ENCODE results near the gene BCAS3.

The BCAS3 gene

DNA sequence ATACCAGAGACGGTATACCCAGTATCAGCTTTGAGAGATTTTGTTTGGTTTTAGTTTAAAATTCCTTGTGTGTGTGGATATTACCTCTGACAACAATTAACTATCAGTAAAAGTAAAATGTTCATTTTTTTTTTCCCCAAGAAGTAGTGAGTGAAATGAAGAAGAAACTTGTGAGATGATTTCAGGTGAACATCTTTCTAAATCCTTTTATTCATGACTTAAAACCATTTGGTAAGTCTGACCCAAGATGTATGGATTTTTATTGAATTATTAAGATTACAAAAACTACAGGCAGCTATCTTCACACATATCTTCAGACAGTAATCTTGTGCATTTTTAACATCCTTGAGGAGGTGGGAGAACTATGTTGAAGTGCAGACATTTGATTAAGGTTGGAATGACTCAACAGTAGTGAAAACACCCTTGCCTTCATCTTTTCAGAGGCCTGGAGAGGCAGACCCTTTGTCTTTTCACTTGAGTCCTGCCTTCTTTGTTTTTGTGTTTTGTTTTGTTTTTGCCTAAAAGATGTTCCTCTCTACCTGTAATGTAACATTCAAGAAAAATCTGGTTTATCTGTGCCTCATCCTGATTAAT is 481.7 kb downstream of the BCAS3 start:
- peak overlapping the region; percentile 65 for H3K27ac ChIP-seq (ENCODE audit: low read depth, low read length, severe bottlenecking)
- no peaks in the 10 kb centered on the region for H3K9me3 ChIP-seq (ENCODE audit: control insufficient read depth, low read length)
- WGBS, 2 experiments (ENCODE audit: insufficient coverage in 2 of 2) = no CpG with 5 or more reads among the region's 1 CpG
- no peaks in the 10 kb centered on the region for H3K36me3 ChIP-seq (ENCODE audit: control insufficient read depth, insufficient read depth, low read length)
- no peak overlapping the region for H3K4me3 ChIP-seq (ENCODE audit: extremely low read depth, insufficient read depth, low read length, poor library complexity, severe bottlenecking)
- peaks cover 34% of the 10 kb centered on the region for H3K4me1 ChIP-seq (ENCODE audit: control insufficient read depth, insufficient read depth, low read length, poor library complexity, severe bottlenecking)

DNA sequence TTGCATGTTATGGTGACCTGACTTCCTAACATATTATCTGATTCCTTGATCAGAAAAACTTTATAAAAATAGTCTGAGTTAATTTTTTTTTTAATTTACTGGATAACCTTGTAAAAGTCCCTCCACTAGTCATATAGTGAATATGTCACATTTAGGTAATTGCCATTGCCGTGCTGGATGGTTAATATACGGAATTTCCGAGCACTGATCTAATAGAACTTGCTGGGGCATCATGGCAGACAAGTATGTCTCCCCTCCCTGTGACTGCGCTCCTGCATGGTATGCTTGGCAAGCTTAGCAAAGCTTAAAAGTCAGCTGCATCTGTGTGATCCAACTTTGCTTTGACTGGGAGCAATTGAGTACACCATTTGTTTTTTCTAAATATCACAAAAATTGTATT is 482.6 kb downstream of the BCAS3 start:
- H3K4me1 ChIP-seq (ENCODE audit: control insufficient read depth, insufficient read depth, low read length, poor library complexity, severe bottlenecking) = peaks cover 31% of the 10 kb centered on the region
- no peaks in the 10 kb centered on the region for H3K36me3 ChIP-seq (ENCODE audit: control insufficient read depth, insufficient read depth, low read length)
- peaks cover 6% of the 10 kb centered on the region for H3K9me3 ChIP-seq (ENCODE audit: control insufficient read depth, low read length)
- no peak overlapping the region for H3K27ac ChIP-seq (ENCODE audit: low read depth, low read length, severe bottlenecking)
- no peak overlapping the region for H3K4me3 ChIP-seq (ENCODE audit: extremely low read depth, insufficient read depth, low read length, poor library complexity, severe bottlenecking)
- 99 to 100% methylated on average over 4 of the region's 4 CpGs for WGBS, 2 experiments (ENCODE audit: insufficient coverage in 2 of 2)

DNA sequence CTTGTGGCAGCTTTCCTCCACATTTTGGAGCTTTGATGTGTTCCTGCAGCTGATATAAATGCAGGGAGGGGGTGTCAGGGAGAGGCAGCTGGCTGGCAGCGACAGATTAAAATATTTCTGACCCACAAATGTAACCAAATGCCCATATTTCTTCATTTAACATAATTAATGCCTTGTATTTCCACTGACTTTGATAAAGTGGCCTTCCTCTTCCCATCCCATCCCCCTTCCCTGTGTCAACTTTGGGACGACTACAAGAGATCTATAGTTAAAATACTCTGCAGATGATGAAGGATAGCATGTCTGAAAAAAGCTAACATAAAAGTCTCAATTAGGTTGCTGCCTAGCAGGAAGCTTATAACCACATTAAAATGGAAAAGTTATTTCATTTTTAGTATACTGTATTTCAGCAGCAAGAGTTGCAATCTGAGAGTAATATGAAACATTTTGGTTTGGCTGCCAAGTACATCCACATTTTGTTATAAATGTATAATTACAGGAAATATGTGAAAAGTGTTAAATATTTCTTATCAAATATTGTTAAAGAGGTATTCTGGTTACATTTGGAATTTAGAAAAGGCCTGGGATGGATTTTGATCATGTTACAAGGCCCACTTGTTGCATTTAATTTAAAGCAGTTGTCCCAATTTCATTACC is 483.3 kb downstream of the BCAS3 start:
- Histone ChIP-seq H3K9me3 (ENCODE audit: control insufficient read depth, low read length) (peaks cover 6% of the 10 kb centered on the region), H3K36me3 (ENCODE audit: control insufficient read depth, insufficient read depth, low read length) (no peaks in the 10 kb centered on the region), H3K27ac (ENCODE audit: low read depth, low read length, severe bottlenecking) (no peak overlapping the region), H3K4me3 (ENCODE audit: extremely low read depth, insufficient read depth, low read length, poor library complexity, severe bottlenecking) (no peak overlapping the region), H3K4me1 (ENCODE audit: control insufficient read depth, insufficient read depth, low read length, poor library complexity, severe bottlenecking) (peaks cover 24% of the 10 kb centered on the region)
- WGBS, 2 experiments (ENCODE audit: insufficient coverage in 2 of 2) = 40% methylated on average over 1 of the region's 2 CpGs; no CpG with 5 or more reads in 1 of the 2 experiments

DNA sequence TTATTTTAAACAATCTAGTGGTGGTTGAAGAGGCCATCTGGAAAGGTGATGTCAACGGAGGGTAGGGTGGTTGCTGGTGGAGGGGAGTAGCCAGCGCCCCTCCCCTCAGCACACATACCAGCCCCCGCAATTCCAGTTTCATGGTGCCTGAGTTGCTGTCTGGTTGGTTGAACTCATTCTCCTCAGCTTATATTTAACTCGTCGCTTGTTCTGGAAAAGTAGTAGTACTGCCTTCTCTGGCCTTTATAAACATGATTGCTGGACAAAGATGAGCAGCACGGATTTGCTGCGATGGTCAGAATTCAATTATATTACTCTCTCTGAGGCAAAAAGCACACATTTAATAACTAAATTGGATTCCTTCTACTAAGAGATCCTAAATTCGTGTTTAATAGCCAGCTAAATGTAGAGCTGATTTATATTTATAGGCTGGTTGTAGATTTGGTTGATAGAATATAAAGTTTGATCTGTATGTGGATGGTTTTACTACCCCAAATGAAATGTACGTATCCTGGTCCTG is 484.0 kb downstream of the BCAS3 start:
- H3K4me3 ChIP-seq (ENCODE audit: extremely low read depth, insufficient read depth, low read length, poor library complexity, severe bottlenecking) = no peak overlapping the region
- no peak overlapping the region for H3K27ac ChIP-seq (ENCODE audit: low read depth, low read length, severe bottlenecking)
- H3K36me3 ChIP-seq (ENCODE audit: control insufficient read depth, insufficient read depth, low read length) = no peaks in the 10 kb centered on the region
- peaks cover 6% of the 10 kb centered on the region for H3K9me3 ChIP-seq (ENCODE audit: control insufficient read depth, low read length)
- 92 to 95% methylated on average over 5 to 6 of the region's 9 CpGs for WGBS, 2 experiments (ENCODE audit: insufficient coverage in 2 of 2)
- peaks cover 18% of the 10 kb centered on the region for H3K4me1 ChIP-seq (ENCODE audit: control insufficient read depth, insufficient read depth, low read length, poor library complexity, severe bottlenecking)

DNA sequence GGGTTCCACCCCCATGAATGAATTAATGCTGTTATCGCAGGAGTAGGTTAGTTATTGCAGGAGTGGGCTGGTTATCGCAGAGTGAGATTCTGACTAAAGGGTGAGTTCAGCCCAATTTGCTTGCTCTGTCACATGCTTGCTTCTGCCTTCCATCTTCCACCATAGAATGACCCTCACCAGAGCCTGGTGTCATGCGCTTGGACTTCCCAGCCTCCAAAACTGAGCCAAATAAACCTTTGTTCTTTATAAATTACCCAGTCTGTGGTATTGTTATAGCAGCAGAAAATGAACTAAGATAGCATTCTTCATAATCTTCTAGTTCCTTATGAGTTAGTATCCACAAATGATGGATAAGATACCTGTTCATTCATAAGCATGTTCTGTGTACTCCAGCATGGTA is 486.9 kb downstream of the BCAS3 start:
- Histone ChIP-seq H3K4me1 (ENCODE audit: control insufficient read depth, insufficient read depth, low read length, poor library complexity, severe bottlenecking) (peaks cover 16% of the 10 kb centered on the region), H3K27ac (ENCODE audit: low read depth, low read length, severe bottlenecking) (no peak overlapping the region), H3K9me3 (ENCODE audit: control insufficient read depth, low read length) (peaks cover 6% of the 10 kb centered on the region), H3K4me3 (ENCODE audit: extremely low read depth, insufficient read depth, low read length, poor library complexity, severe bottlenecking) (no peak overlapping the region), H3K36me3 (ENCODE audit: control insufficient read depth, insufficient read depth, low read length) (no peaks in the 10 kb centered on the region)
- 100% methylated on average over 1 of the region's 3 CpGs; no CpG with 5 or more reads in 1 of the 2 experiments for WGBS, 2 experiments (ENCODE audit: insufficient coverage in 2 of 2)

DNA sequence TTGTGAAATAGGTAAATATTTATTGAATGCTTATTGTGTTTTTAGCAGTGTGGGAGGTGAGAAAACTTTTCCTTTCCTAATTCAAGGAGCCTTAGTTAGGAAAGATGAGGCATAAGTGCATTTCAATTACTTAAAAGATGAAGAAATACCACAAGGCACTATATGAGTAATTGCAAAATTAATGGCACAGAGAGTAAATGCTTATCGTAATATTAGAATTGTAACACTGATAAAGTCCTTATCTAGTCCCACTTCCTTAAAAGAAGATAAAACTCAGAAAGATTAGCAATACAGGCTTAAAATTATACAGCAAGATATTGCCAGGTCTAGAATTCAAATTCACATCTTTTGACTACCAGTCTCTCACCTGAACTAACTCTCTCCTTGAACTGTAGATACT is 489.4 kb downstream of the BCAS3 start:
- H3K27ac ChIP-seq (ENCODE audit: low read depth, low read length, severe bottlenecking) = no peak overlapping the region
- no CpG with 5 or more reads among the region's 1 CpG for WGBS, 2 experiments (ENCODE audit: insufficient coverage in 2 of 2)

DNA sequence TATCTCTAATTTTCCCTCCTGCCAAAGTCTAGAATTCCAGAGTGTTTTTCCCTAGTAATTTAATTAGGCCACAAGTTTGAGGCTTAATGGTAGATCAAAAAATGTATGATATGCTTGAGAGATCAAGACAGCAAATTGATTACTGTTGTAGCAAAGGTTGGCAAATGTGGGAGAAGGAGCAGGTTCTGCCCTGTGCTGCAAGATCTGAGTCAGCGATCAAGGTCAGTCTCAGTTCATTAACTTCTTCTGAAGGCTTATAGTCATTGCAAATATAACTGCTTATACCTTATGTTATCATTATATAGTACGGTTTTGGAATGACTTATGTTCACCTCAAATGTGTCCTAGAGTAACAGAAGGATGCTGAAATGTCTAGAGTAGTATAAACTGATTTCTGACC is 490.9 kb downstream of the BCAS3 start:
- peaks cover 6% of the 10 kb centered on the region for H3K9me3 ChIP-seq (ENCODE audit: control insufficient read depth, low read length)
- no peaks in the 10 kb centered on the region for H3K36me3 ChIP-seq (ENCODE audit: control insufficient read depth, insufficient read depth, low read length)
- no CpG with 5 or more reads among the region's 2 CpGs for WGBS, 2 experiments (ENCODE audit: insufficient coverage in 2 of 2)
- no peak overlapping the region for H3K4me3 ChIP-seq (ENCODE audit: extremely low read depth, insufficient read depth, low read length, poor library complexity, severe bottlenecking)
- no peak overlapping the region for H3K27ac ChIP-seq (ENCODE audit: low read depth, low read length, severe bottlenecking)
- H3K4me1 ChIP-seq (ENCODE audit: control insufficient read depth, insufficient read depth, low read length, poor library complexity, severe bottlenecking) = no peaks in the 10 kb centered on the region

More for the DNA sequence above, 489.4 kb downstream of the BCAS3 start:
- H3K9me3 ChIP-seq (ENCODE audit: control insufficient read depth, low read length) = peaks cover 6% of the 10 kb centered on the region
- H3K4me3 ChIP-seq (ENCODE audit: extremely low read depth, insufficient read depth, low read length, poor library complexity, severe bottlenecking) = no peak overlapping the region
- H3K36me3 ChIP-seq (ENCODE audit: control insufficient read depth, insufficient read depth, low read length) = no peaks in the 10 kb centered on the region
- H3K4me1 ChIP-seq (ENCODE audit: control insufficient read depth, insufficient read depth, low read length, poor library complexity, severe bottlenecking) = peaks cover under 1% of the 10 kb centered on the region

DNA sequence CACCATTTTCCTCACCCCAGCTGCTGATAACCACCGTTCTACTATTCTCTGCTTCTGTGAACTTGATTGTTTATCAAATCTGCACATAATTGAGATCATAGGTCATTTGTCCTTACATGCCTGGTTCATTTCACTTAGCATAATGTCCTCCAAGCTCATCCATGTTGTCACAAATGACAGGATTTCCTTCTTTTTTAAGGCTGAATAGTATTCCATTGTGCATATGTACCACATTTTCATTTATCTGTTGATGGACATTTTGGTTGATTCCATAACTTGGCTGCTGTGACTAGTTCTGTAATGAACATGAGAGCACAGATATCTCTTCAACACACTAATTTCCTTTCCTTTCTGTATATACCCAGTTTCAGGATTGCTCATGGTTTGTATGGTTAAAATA is 496.7 kb downstream of the BCAS3 start:
- Histone ChIP-seq H3K4me1 (ENCODE audit: control insufficient read depth, insufficient read depth, low read length, poor library complexity, severe bottlenecking) (peaks cover 6% of the 10 kb centered on the region), H3K9me3 (ENCODE audit: control insufficient read depth, low read length) (no peaks in the 10 kb centered on the region), H3K4me3 (ENCODE audit: extremely low read depth, insufficient read depth, low read length, poor library complexity, severe bottlenecking) (no peak overlapping the region), H3K27ac (ENCODE audit: low read depth, low read length, severe bottlenecking) (no peak overlapping the region), H3K36me3 (ENCODE audit: control insufficient read depth, insufficient read depth, low read length) (no peaks in the 10 kb centered on the region)
- 100% methylated on average over 1 of the region's 1 CpG for WGBS, 2 experiments (ENCODE audit: insufficient coverage in 2 of 2)

DNA sequence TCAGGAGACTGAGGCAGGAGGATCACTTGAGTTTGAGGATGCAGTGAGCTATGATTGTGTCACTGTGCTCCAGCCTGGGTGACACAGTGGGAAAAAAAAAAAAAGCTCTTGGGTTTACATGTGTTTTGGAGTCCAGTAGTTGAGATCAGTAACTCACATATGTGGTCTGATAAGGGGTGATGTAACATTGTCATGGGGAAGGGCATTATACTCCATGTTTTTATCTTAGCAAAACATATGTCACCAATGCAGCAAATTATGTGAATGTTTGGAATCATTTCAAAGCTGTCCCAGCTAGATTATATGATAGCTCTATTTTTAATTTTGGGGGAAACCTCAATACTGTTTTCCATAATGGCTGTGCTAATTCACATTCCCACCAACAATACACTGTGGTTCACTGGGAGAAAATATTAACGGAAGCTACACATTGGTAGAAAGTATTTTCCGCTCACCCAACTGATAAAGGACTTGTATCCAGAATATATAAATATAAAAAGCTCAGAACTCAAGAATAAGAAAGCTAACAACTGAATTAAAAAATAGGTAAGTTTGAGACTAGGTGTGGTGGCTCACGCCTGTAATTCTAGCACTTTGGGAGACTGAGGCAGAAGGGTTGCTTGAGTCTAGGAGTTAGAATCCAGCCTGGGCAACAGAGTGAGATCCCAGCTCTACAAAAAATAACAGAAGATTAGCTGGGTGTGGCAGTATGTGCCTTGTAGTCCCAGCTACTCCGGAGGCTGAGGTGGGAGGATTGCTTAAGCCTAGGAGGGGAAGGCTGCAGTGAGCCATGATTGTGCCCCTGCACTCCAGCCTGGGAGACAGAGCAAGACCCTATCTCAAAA is 497.9 kb downstream of the BCAS3 start:
- H3K4me1 ChIP-seq (ENCODE audit: control insufficient read depth, insufficient read depth, low read length, poor library complexity, severe bottlenecking) = peaks cover 6% of the 10 kb centered on the region
- no peaks in the 10 kb centered on the region for H3K9me3 ChIP-seq (ENCODE audit: control insufficient read depth, low read length)
- H3K36me3 ChIP-seq (ENCODE audit: control insufficient read depth, insufficient read depth, low read length) = no peaks in the 10 kb centered on the region
- 90 to 100% methylated on average over 1 to 2 of the region's 4 CpGs for WGBS, 2 experiments (ENCODE audit: insufficient coverage in 2 of 2)
- no peak overlapping the region for H3K27ac ChIP-seq (ENCODE audit: low read depth, low read length, severe bottlenecking)
- no peak overlapping the region for H3K4me3 ChIP-seq (ENCODE audit: extremely low read depth, insufficient read depth, low read length, poor library complexity, severe bottlenecking)

DNA sequence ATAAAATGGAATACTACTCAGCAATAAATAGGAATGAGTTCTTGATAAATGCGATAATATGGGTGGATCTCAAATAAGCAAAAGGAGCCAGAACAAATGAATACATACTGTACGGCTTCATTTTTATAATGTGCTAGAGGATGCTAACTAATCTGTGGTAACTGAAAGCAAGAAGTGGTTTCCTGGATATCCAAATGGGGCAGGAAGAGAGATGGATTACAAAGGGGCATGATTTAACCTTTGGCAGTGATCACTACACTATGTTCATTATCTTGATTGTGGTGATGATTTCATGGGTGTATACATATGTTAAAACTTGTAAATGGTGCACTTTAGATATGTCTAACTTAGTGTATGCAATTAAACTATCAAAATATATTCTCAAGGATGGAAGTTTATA is 499.7 kb downstream of the BCAS3 start:
- H3K4me1 ChIP-seq (ENCODE audit: control insufficient read depth, insufficient read depth, low read length, poor library complexity, severe bottlenecking) = peaks cover 6% of the 10 kb centered on the region
- no peaks in the 10 kb centered on the region for H3K36me3 ChIP-seq (ENCODE audit: control insufficient read depth, insufficient read depth, low read length)
- no peak overlapping the region for H3K4me3 ChIP-seq (ENCODE audit: extremely low read depth, insufficient read depth, low read length, poor library complexity, severe bottlenecking)
- 89% methylated on average over 2 of the region's 2 CpGs; no CpG with 5 or more reads in 1 of the 2 experiments for WGBS, 2 experiments (ENCODE audit: insufficient coverage in 2 of 2)
- H3K27ac ChIP-seq (ENCODE audit: low read depth, low read length, severe bottlenecking) = no peak overlapping the region
- H3K9me3 ChIP-seq (ENCODE audit: control insufficient read depth, low read length) = no peaks in the 10 kb centered on the region

Measured in mesodermal cell (in vitro differentiated cells).